WERI-Rb-1 (cell line): ENCODE measurements around the gene C17orf100.

Experiments used
- DNase-seq: peaks from one replicate; pipeline ENCODE4 v3.0.0-alpha.2; 2020
- H3K27ac ChIP-seq: fragments of 250-450 bp; sonication (Bioruptor Pico); 2 replicates; pipeline ENCODE4 v1.5.1; 2020; ENCODE audit warnings: mild to moderate bottlenecking, moderate library complexity
- H3K27me3 ChIP-seq: fragments of 250-450 bp; sonication (Bioruptor Pico); 2 replicates; pipeline ENCODE4 v1.5.1; 2021; ENCODE audit warnings: mild to moderate bottlenecking, low read depth, moderate library complexity; ENCODE audit not compliant: insufficient read depth, severe bottlenecking
- H3K36me3 ChIP-seq: fragments of 250-450 bp; sonication (Bioruptor Pico); 2 replicates; pipeline ENCODE4 v1.5.1; 2020; ENCODE audit warnings: mild to moderate bottlenecking, moderate library complexity
- H3K4me3 ChIP-seq: 2 replicates; pipeline ENCODE4 v1.5.1; 2011; ENCODE audit warnings: low read depth, mild to moderate bottlenecking, control low read depth, low read length
- H3K9me3 ChIP-seq: fragments of 250-450 bp; sonication (Bioruptor Pico); 2 replicates; pipeline ENCODE4 v1.5.1; 2021; ENCODE audit warnings: mild to moderate bottlenecking, moderate library complexity; ENCODE audit not compliant: severe bottlenecking
- CTCF ChIP-seq: IDR thresholded peaks from 2 replicates; pipeline ENCODE4 v1.5.1; 2011; ENCODE audit warnings: low read depth, mild to moderate bottlenecking, control low read depth, inconsistent platforms, low read length

The C17orf100 gene

GRCh38 chr17:6674586-6674985, 23.0 kb downstream of the C17orf100 start:
- no peaks in the 10 kb centered on the region for H3K27me3 ChIP-seq
- H3K4me3 ChIP-seq = no peak overlapping the region
- no peak for TF ChIP-seq CTCF
- H3K9me3 ChIP-seq = no peaks in the 10 kb centered on the region
- no peak overlapping the region for H3K27ac ChIP-seq
- no peak for DNase-seq
- H3K36me3 ChIP-seq = no peaks in the 10 kb centered on the region

- DNase-seq = no peak
- Histone ChIP-seq H3K27ac (no peak overlapping the region), H3K9me3 (no peaks in the 10 kb centered on the region), H3K27me3 (peaks cover 2% of the 10 kb centered on the region), H3K4me3 (no peak overlapping the region), H3K36me3 (no peaks in the 10 kb centered on the region)
- no peak for TF ChIP-seq CTCF
These were observed 23.8 kb downstream of the C17orf100 start for GRCh38 chr17:6675201-6675825.

- DNase-seq = no peak
- no peak for TF ChIP-seq CTCF
- H3K27ac ChIP-seq = no peak overlapping the region
- H3K4me3 ChIP-seq = no peak overlapping the region
- no peaks in the 10 kb centered on the region for H3K9me3 ChIP-seq
- no peaks in the 10 kb centered on the region for H3K36me3 ChIP-seq
- H3K27me3 ChIP-seq = peaks cover 7% of the 10 kb centered on the region
These were observed 25.2 kb downstream of the C17orf100 start for GRCh38 chr17:6676802-6677157.

- no peak for DNase-seq
- TF ChIP-seq CTCF = no peak
- Histone ChIP-seq H3K9me3 (no peaks in the 10 kb centered on the region), H3K4me3 (no peak overlapping the region), H3K27ac (no peak overlapping the region), H3K27me3 (peaks cover 9% of the 10 kb centered on the region), H3K36me3 (no peaks in the 10 kb centered on the region)
These were observed 25.7 kb downstream of the C17orf100 start for GRCh38 chr17:6677158-6677831.

GRCh38 chr17:6677946-6678345, 26.4 kb downstream of the C17orf100 start:
- Histone ChIP-seq H3K4me3 (no peak overlapping the region), H3K27me3 (peaks cover 10% of the 10 kb centered on the region), H3K27ac (no peak overlapping the region), H3K9me3 (no peaks in the 10 kb centered on the region), H3K36me3 (no peaks in the 10 kb centered on the region)
- TF ChIP-seq CTCF = no peak
- no peak for DNase-seq

GRCh38 chr17:6679241-6679640, 27.7 kb downstream of the C17orf100 start:
- Histone ChIP-seq H3K36me3 (no peaks in the 10 kb centered on the region), H3K27me3 (peaks cover 19% of the 10 kb centered on the region), H3K4me3 (no peak overlapping the region), H3K27ac (no peak overlapping the region), H3K9me3 (no peaks in the 10 kb centered on the region)
- DNase-seq = no peak
- no peak for TF ChIP-seq CTCF
